Chondrocyte (in vitro differentiated cells): ENCODE data around the gene CXCR2. TPM values are rescaled to one million over a fixed set of nuclear protein-coding genes. Genes with fewer than 3 reads are reported as not detected.
A peak's percentile ranks its signal among the peaks of the same experiment; 100 is the strongest.

Experiments
- DNase-seq: peaks from one replicate; pipeline ENCODE4 v3.0.0; 2021; ENCODE audit warnings: mixed read lengths, low spot score
- H3K27ac Mint-ChIP-seq: one replicate; pipeline ENCODE4 v1.8.0; 2021; ENCODE audit warnings: mild to moderate bottlenecking, moderate library complexity, mixed read lengths; ENCODE audit not compliant: unreplicated experiment
- H3K27me3 Mint-ChIP-seq: 2 replicates; pipeline ENCODE4 v1.8.0; 2021; ENCODE audit warnings: low read depth, mixed read lengths
- H3K36me3 Mint-ChIP-seq: 2 replicates; pipeline ENCODE4 v1.8.0; 2021; ENCODE audit warnings: low read depth, mixed read lengths
- H3K4me1 Mint-ChIP-seq: 2 replicates; pipeline ENCODE4 v1.8.0; 2021; ENCODE audit warnings: low read depth, mild to moderate bottlenecking, mixed read lengths
- H3K4me3 Mint-ChIP-seq: one replicate; pipeline ENCODE4 v1.8.0; 2021; ENCODE audit warnings: mild to moderate bottlenecking, moderate library complexity, mixed read lengths; ENCODE audit not compliant: unreplicated experiment
- H3K9me3 Mint-ChIP-seq: 2 replicates; pipeline ENCODE4 v1.8.0; 2021; ENCODE audit warnings: low read depth, mixed read lengths
- CTCF ChIP-seq: fragments of 200-600 bp; sonication (generic); IDR thresholded peaks from 2 replicates; pipeline ENCODE4 v1.5.0; 2021; ENCODE audit warnings: antibody characterized with exemption, mild to moderate bottlenecking, moderate library complexity
- total RNA-seq: library from RNA; stranded (reverse); gene quantifications from 3 replicates; pipeline ENCODE4 v1.2.1, GENCODE V29; 2021

Gene CXCR2
- total RNA-seq, 1 donor from 2014 or later = not detected

GRCh38 chr2:218184331-218184730, 58.5 kb downstream of the CXCR2 start:
- peaks cover 17% of the 10 kb centered on the region for H3K27me3 Mint-ChIP-seq
- TF ChIP-seq CTCF = no peak

GRCh38 chr2:218186355-218186766, 60.5 kb downstream of the CXCR2 start:
- DNase-seq = no peak
- Mint-ChIP-seq H3K4me3 (no peak overlapping the region), H3K27me3 (peaks cover 9% of the 10 kb centered on the region), H3K27ac (no peak overlapping the region), H3K4me1 (peaks cover 6% of the 10 kb centered on the region), H3K36me3 (no peaks in the 10 kb centered on the region), H3K9me3 (no peaks in the 10 kb centered on the region)
- peak; percentile 88 for TF ChIP-seq CTCF

More at GRCh38 chr2:218184331-218184730, 58.5 kb downstream of the CXCR2 start:
- no peak for DNase-seq
- Mint-ChIP-seq H3K36me3 (no peaks in the 10 kb centered on the region), H3K27ac (no peak overlapping the region), H3K9me3 (no peaks in the 10 kb centered on the region), H3K4me1 (peaks cover 6% of the 10 kb centered on the region), H3K4me3 (no peak overlapping the region)

Other genes with a start within 250 kb of the CXCR2 start
- 227 to 272 TPM (median 249 TPM) in 3 replicates for gene TNS1, start 123.0 kb upstream of the CXCR2 start, total RNA-seq
- not detected in 3 replicates for gene RUFY4, start 56.8 kb upstream of the CXCR2 start, total RNA-seq
- not detected in 3 replicates for gene CXCR1, start 40.9 kb downstream of the CXCR2 start, total RNA-seq
- gene ARPC2, start 91.2 kb downstream of the CXCR2 start, total RNA-seq = 292 to 424 TPM (median 417 TPM) in 3 replicates
- 0.10 to 0.26 TPM (median 0.22 TPM) in 3 replicates for gene GPBAR1, start 135.0 kb downstream of the CXCR2 start, total RNA-seq
- 39.6 to 42.6 TPM (median 42.4 TPM) in 3 replicates for gene AAMP, start 144.1 kb downstream of the CXCR2 start, total RNA-seq
- 28.9 to 49.9 TPM (median 31.3 TPM) in 3 replicates for gene PNKD, start 144.5 kb downstream of the CXCR2 start, total RNA-seq
- 69.6 to 100 TPM (median 96.1 TPM) in 3 replicates for gene TMBIM1, start 166.5 kb downstream of the CXCR2 start, total RNA-seq
- not detected in 3 replicates for gene CATIP, start 230.8 kb downstream of the CXCR2 start, total RNA-seq